Astrocyte (in vitro differentiated cells and primary cell): ENCODE measurements around the gene SERHL2.

Experiments
- CTCF ChIP-seq: IDR thresholded peaks from 2 replicates; pipeline ENCODE4 v1.5.1; 2011; ENCODE audit warnings: low read depth, mild to moderate bottlenecking, inconsistent platforms, low read length, moderate library complexity; ENCODE audit not compliant: insufficient read depth
- EZH2 ChIP-seq: IDR thresholded peaks from 2 replicates; pipeline ENCODE4 v1.6.1; 2012; ENCODE audit warnings: mild to moderate bottlenecking, low read length, inconsistent platforms; ENCODE audit not compliant: insufficient read depth

- TF ChIP-seq CTCF, result peak; percentile 24
- no peak for TF ChIP-seq EZH2
Observed at GRCh38 chr22:42560781-42561180, 7.0 kb downstream of the SERHL2 start.
